Putamen (tissue), 1 donor: ENCODE measurements around the gene DLK1.

Experiments used
- DNase-seq: peaks from one replicate; pipeline ENCODE4 v3.0.0-alpha.2; 2016; ENCODE audit warnings: low spot score

DLK1 gene

DNA sequence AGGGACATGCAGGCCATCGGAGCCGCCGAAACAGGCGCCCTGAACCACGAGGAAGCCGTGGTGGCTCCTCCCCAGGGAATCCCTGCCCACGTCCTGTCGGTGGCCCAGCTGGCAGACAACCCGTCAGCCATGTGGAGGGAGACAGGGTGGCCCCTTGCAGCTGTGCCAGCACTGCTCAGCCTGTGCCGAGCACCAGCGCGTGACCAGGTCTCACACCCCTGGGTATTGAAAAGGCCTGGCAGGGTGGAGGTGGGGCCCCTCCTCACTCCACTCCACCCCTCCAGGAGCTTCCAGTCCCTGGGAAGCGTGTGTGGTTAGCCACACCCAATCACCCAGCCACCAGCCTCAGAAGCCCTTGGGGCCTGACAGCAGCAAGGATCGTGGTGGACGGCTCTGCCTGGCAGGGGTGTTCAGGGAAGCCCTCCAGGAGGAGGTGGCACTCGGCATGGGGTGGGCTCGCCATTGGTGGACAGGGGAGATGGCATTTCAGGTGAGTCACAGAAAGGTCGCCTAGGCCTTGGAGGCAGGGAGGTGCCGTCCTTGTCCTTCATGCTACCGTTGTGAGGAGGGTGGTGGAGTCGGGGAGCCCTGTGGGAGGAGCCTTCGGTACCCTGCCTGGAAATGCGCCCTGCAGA lies 12.3 kb upstream of the DLK1 start:
- DNase-seq, result no peak

DNA sequence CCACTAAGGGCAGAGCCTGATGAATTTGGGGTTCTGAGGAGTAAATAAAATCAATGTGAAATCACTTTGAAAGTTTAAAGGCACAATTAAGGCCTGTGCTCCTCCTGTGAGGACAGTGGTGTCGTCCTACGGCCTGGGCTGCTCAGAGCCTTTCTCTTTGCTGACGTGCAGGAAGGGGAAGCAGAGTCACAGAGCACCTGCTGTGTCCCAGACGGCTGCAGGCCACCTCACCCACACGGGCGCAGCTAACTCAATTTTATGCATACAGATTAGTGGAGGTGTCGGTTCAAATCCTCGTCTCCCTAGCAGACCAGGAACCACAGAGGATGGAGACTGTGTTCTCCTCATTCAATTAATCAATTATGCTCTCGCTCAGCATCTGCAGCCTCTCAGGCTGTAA lies 11.4 kb upstream of the DLK1 start:
- DNase-seq, result no peak

DNA sequence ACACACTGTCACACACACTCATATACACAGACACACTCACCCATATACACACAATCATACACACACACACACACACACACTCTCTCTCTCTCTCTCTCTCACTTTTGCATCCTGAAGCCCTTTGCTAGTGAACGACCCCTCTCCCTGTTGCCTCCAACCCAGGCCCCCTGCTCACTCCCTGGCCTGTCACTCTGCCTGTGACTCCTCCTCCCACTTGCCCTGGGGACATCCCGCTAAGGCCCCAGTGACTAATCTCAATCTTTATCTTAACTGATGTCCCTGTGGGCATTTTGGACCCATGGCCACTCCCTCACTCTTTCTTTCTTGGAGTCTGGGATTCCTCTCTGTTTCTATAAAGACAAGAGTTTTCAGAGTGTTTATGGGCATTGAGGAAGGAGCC lies 10.9 kb upstream of the DLK1 start:
- DNase-seq, result no peak

DNA sequence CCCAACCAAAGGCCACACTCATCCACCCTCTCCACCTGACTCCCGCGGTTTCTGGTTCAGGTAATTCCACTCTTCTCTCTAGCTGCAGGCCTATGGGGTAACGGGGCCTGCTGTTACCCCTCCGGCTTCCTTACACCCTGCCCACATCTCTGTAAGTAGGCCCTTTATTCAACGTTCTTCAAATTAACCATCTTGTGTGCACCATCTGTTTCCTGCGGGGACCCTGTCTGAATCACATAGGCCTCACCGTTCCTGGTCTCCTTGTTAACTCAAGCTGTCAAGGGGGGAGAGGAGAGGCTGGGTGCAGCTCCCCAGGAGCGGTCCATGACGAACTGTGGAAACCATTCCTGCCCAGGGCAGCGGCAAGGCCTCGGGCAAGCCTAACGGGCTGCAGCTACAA lies 9.3 kb upstream of the DLK1 start:
- DNase-seq, result no peak

DNA sequence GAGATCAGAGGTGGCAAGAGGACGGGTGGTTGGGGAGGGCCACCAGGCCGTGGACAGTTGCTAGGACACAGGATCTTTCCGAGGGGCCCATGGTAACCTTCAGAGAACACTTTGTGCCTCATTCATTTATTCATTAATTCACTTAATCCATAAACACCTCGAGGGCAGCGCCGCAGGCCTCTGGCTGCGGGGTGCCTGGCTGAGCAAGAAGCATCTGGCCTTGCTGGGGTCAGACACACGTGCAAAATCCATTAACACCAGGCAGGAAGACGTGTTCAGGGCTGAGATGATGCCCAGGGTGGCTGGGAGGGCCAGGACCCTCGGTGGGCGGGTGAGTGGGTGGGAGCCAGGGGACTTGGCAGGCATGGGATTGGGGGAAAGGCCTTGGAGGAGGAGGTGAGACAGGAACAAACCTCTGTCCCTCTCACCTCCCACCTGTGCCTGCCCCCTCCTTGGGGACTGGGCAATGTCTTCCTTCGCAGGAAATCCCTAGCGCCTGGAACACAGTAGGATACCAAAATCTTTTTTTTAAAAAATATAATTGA lies 6.6 kb upstream of the DLK1 start:
- no peak for DNase-seq

DNA sequence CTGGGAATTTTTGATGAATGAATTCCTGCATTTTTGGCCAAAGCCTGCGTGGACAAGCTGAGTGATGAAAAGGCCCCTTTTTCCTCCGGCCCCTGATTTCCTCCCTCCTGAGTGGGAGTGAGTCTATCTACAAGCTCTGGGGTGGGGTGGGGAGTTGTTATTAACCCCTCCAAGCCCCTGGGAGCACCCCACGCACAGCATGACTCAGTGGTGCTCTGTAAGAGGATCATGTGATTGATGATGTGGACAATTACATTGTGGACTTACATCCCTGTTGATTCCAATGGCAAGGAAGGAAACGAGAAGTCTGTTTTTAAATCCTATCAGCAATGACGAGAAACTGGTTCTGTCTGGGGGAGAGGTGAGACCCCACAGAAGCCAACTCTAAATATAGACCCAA lies 5.1 kb upstream of the DLK1 start:
- DNase-seq, result no peak

DNA sequence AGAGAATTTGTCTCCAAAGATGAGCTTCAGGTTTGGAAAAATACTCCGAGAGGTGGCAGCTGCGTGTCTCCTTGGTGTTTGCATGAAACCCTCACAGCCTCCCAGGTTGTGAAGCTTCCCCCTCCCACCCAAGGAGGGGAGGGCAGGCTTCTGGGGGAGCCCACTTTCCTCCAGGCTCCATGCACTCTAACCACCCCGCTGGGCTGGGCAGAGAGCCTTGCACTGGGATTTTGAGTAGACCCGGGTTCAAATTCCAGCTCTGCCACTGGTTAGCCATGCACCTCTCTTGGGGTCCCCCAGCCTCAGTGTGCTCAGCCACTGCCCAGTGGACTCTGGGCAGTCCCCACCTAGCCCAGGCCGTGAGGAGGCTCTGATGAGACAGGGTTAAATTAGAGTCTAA lies 4.3 kb upstream of the DLK1 start:
- DNase-seq, result no peak

DNA sequence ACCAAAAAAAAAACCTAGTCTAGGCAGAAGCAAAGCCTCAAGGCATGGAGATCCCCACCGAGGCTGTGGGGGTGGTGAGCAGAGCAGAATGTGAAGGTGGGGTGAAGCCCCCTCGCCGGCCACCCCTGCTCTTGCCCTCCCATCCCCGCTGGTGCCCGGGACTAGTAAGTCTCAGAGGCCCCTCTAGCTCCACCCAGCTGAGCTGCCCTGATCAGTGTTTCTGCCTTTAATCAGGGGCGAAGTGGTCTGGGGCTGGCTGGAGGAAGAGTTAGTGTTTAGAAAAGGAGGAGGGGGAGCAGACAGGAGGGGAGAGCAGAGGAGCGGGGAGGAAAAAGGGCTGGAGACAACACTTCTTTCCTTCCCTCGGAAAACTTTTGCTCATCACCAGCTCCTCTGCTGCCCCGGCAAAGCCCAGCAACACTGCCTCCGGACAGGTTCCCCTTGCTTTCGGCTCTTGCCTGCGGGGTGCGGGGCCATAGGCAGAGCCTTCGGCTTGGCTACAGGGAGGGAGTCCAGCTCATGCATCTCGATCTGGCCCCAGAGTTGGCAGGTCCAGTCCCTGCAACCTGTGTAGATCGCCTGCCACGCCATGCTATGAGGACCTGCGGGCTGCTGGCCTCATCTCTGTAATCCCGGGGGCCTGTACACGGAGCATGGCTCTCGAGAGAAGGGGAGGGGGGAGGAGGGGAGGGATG lies 3.4 kb upstream of the DLK1 start:
- no peak for DNase-seq

DNA sequence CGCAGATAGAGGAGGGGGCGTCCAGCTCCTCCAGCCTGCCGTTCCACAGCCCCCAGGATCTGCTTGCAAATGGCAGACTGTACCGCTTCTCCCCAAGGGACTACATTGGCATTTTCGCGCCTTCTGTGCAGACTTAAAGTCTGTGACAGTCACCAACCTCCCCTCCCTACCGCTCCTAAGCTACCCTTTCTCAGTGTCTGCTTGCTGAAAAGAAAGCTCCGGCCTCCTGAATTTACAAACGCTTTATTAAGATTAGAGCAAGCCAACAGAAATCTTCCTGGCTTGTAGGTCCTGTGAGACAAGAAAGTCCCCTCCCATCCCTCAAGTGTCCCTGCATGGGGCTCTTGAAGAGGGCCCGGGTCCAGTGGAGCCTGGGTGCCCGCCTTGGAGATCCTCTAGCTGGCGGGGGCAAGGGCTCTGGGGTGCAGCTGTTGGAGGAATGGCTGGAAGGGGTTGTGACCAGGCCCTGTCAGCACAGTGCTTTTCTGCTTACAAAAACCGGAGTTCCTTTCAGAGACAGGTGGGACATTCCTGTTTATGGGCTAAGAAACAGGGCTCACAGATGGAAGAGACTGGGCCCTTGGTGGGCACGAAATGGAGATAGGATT lies 2.8 kb upstream of the DLK1 start:
- no peak for DNase-seq

DNA sequence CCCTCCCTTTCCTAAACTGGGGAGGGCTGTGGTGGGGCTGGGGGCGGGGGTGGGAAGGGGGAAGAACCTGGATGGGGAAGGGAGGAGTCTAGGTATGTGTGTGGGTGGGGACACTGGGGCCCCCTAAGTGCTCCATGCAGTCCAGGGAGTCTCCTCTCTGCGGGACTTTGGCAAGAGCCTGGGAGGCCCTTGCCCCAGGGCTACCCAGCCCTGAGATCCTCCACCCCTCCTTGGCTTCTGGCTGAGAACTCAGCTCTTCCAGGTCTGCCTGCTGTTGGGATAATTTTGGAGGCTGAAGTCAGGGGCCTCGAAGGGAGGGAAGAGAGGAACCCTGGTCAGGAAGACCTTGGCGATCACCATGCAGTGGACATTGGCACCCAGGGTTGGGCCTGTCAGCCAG lies 2.2 kb upstream of the DLK1 start:
- DNase-seq, result no peak

DNA sequence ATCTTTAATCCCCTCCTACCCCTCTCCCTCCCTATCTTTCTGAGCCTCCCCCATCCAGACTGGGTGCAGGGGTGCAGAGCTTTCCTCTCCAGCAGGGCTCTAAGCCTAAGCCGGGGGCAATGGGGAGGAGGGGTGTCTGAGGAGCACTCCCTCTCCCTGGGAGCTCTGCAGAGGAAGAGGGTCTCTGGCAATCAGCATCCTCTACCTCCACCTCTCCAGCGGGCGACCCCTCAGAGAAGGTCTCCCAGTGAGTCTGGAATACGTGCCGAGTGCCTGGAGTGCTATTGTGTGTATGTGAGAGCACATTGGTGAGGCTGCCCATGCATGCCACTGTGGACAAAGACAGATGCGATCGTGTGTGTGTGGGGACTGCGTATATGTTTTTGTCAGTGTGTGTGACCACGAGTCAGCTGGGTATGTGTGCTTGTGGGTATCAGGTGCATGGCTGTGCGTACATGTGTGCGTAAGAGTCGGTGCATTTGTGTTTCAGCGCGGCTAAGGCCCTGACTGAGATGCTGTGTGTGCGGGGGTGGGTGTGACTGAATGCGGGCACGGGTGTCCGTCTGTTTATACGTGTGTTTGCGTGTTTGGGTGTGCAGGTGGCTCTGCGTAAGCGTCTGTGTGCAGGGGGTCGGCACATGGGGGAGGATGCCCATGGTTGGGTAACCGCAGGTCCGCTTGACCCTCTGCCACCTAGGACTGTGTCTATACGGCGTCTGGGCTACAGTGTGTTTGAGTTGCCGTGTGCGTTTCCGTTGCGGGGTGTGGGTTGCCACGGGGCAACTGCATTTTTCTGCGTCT lies 905 bp upstream of the DLK1 start:
- DNase-seq, result no peak

DNA sequence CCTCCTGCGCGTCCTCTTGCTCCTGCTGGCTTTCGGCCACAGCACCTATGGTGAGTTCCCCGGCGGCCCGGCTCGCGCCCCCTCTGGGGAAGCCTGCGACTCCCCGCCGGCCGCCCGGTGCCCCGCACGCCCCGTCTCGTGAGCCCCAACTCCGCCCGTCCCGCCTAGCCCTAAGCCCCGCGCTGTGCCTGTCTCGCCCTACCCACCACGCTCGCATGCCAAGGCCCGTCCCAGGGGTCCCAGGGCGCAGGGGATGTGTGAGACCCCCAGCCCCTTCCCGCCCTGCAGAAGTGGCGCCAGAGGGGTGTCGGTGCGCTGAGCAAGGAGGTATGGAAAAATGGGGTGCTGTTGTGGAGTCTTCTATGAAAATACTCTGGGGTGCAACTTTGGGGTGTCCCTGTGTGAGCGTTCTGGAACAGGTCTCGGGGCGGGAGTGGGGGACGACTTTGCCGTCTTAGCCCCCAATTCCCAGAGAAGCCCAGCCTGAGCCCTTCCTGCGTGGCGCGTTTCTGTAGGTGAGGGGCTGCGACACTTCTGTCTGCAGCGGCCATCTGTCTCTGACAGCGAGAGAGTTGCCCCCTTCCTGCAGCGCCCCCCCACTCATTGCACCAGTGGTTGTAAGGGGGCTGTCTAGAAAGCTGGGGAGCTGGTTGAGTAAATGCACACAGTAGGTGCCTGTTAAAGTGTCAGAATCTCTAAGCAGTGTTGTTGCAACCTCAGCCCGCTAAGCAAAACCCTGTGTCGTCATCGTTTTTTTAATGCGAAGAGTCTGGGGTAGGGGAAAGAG lies 587 bp downstream of the DLK1 start:
- DNase-seq, result no peak

DNA sequence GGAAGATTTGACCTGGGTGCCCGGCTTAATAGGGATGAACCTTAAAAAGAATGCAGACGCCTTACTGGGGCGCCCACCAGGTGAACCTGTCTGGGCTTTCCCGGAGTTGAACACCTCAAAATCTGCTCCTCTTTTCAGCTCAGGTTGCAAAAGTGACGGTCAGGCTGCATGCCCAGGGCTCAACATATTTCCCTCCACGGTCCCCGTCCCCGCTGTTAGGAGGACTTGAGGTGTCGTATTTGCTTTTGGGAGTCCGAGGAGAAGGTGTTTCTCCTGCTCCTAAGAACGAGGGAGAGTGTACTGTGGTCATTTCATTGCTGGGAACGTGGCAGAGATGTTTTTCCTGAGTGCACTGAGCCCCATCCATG lies 1.2 kb downstream of the DLK1 start:
- DNase-seq, result no peak

DNA sequence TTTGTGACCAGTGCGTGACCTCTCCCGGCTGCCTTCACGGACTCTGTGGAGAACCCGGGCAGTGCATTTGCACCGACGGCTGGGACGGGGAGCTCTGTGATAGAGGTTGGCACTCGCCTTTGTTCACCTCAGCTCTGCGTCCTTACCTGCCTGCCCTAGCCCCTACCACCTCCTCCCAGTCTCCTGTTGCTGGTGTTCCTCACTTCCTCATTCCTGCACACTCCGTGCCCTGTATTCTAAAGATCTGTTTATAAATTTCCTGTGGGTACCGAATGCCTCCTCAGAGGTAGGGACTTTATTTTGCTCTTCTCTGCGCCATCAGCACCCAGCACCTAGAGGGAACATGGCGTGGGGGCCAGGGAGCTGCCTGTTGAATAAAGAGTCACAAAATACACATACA lies 2.3 kb downstream of the DLK1 start:
- DNase-seq, result no peak

DNA sequence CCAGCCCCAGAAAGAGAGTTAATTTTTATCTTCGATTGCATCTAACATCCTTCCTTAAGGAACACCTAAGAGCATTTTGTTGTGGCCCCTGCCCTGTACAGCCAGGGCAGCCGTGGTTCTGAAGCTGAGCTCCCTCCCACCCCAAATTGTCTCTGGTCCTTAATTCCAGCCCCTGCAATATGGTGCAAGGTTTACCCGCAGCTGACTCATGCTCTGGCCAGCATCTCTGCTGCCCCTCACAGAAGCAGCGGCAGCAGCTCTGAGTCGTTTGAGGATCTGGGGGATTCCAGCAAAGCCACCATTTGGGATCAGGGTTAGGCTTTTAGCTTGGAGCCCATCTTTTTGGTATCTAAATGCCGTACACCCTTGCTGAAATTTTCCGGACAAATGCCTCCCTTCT lies 3.3 kb downstream of the DLK1 start:
- DNase-seq, result no peak

DNA sequence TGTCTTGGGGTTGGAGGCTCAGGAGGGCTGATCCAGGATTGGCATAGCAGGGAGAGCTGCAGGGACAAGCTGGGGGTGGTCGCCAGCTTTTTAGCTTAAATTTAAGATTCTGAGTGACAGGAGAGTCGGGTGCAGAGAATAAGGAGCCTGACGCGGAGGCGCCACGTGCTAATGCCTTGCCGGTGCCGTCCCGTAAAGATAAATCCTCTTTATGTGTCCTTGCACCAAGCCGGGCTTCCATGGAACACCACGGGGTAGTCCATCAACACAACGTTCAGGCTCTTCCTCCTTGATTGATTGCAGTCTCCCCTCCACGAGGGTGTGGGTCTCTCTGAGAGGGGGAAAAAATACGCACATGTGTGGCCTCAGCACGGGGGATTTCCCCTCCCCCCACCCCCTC lies 3.9 kb downstream of the DLK1 start:
- DNase-seq, result no peak

DNA sequence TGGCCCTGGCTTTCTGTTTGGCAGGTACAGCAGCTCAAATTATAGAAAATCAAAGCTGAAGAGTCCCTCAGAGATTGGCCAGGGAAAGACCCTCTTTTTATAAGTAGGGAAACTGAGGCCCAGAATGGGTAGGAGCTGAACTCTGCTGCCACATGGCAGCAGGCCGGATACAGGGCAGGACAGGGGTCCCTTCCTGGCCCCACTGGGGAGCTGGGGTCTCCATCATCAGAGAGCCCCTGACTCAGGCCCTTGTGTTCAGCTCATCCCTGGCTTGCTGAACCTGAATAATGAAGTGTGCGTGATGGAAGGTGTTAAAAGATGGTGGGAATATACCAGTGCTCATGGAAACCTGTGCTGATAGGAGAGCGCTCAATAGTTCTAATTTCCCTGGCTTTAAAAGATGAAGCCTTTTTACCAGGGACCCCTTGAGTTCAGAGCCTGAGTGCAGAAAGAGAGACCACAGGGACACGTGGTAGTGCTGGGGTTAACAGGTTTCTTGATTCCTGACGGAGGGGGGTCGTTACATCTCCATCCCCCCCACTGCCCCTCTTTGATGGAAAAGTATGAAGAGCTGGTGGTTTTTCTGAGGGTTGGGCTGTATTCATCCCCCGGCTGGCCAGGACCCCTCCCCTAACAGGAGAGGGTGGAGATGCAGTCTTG lies 4.4 kb downstream of the DLK1 start:
- DNase-seq, result no peak

DNA sequence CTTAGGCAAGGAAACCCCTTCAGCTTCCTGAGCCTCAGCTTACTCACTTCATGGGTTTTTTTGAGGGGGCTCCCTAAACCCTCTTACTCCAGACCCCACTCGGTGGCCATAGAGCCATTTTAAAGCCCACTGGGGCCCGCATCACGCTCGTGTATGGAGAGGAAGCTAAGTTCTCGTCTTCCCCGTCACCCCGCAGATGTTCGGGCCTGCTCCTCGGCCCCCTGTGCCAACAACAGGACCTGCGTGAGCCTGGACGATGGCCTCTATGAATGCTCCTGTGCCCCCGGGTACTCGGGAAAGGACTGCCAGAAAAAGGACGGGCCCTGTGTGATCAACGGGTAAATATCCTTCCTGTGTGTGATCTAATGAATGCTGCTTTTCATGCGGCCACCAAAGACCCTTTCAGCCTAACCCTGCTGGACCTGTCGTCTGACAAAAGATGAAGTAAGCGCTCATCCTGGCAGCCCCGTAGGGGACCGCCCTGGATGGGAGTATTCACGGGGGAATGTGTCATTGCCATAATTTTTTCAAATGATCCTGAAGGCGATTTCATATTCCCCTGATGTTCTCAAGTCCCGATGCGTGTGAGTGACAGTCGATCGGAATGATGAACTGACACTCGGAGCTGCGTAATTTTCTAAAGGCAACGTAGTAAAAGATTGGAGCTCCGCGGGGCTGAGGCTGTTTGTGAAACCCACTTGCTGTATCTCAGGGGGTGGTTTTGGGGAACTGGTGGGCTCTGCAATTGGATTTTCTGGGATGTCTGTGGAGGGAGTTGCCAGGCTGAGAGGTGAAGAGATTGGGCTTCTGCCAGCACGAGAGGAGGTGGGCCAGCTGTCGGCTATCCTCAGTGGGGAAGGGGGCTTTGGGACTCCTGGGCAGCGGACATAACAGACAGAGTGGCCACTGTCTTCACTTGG lies 5.4 kb downstream of the DLK1 start:
- no peak for DNase-seq

DNA sequence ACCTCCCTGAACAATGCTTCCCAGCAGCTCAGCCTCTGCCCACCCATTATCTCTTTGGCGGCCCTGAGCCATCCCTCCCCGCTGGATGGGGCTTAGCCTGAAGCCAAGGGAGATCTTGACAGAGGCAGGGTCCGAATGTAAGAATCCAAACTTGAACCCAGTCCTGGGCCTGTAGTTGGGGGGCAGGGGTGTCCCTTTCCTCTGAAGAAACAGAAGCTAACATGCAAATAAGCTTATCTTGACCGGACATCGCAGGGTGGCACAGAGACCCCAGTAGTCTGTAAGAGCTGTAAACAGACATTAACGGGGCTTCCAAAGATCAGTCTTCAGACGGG lies 6.0 kb downstream of the DLK1 start:
- DNase-seq, result no peak

DNA sequence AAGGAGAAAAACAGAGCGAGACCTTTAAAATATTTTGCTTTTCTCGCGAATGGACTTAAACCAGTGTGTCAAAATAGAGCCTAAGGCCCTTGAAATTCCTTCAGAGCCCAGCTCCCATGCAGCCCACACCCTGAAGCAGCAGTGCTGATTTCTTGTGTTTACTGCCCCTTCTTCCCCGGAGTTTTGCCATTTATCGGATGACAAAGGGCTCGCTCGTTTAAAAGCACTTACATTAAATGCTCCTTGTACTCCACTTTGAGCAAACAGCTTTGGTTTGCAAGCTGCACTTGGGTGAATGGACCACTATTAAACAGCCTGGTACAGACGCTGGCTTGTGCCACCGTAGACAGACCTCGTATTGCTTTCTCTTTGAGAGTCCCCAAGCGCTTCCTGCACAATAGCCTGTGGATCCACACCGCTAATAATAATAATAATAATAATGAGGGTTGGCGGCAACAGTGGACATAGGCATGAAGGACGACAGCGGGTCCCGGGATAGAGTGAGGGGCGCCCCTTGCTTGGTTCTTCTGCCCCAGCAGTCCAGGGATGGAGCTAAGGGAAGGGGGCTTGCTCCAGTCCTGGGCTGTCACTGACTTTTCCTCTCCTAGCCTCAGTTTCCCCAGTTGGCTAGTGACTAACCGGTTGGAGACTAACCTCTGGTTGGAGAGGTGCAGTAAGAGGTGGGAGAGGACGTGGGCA lies 6.6 kb downstream of the DLK1 start:
- DNase-seq, result no peak
